ENCODE measurements around the gene TBCK. TPM values are rescaled to one million over a fixed set of nuclear protein-coding genes. Genes with fewer than 3 reads are reported as not detected.

The TBCK gene
- total and polyA plus RNA-seq, 4 donors = 4.9 to 25.5 (median 15.8) TPM

- no peaks in the 10 kb centered on the region for H3K4me1 ChIP-seq (ENCODE audit: control insufficient read depth in 4 of 4, insufficient read depth in 4 of 4, low read length in 3 of 4)
- DNase-seq (ENCODE audit: low spot score) = no peak
- no peak overlapping the region for H3K4me3 ChIP-seq (ENCODE audit: low read depth in 1 of 3, low read length in 3 of 3)
- H3K36me3 ChIP-seq (ENCODE audit: control insufficient read depth in 4 of 4, insufficient read depth in 3 of 4, low read depth in 1 of 4, low read length in 3 of 4) = no peaks in the 10 kb centered on the region
- no peaks in the 10 kb centered on the region for H3K27me3 ChIP-seq (ENCODE audit: control insufficient read depth in 4 of 4, insufficient read depth in 4 of 4, low read length in 3 of 4)
- WGBS = 36% methylated on average over 7 of the region's 7 CpGs
- no peak overlapping the region for H3K9ac ChIP-seq (ENCODE audit: low read depth in 1 of 2, low read length in 2 of 2)
- H3K27ac ChIP-seq (ENCODE audit: low read depth in 1 of 2, low read length in 2 of 2) = no peak overlapping the region
- no peak for TF ChIP-seq FOXA1 (IDR thresholded peaks at IDR 0.05)
- TF ChIP-seq HNF4A (conservative IDR thresholded peaks at IDR 0.05) = no peak
- TF ChIP-seq, protein P1, sequence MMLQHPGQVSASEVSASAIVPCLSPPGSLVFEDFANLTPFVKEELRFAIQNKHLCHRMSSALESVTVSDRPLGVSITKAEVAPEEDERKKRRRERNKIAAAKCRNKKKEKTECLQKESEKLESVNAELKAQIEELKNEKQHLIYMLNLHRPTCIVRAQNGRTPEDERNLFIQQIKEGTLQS (IDR thresholded peaks at IDR 0.05) = no peak
- TF ChIP-seq RXRA (IDR thresholded peaks at IDR 0.05) = no peak
- no peak for TF ChIP-seq MAX (IDR thresholded peaks at IDR 0.05)
- no peak for TF ChIP-seq JUND (IDR thresholded peaks at IDR 0.05)
- no peak for TF ChIP-seq TAF1 (conservative IDR thresholded peaks at IDR 0.05)
- TF ChIP-seq ZBTB33 (IDR thresholded peaks at IDR 0.05) = no peak
- no peak for TF ChIP-seq SP1 (IDR thresholded peaks at IDR 0.05)
- no peak for TF ChIP-seq FOXA2 (IDR thresholded peaks at IDR 0.05)
- no peak for TF ChIP-seq HNF4G (IDR thresholded peaks at IDR 0.05)
- no peak for TF ChIP-seq NR2F2 (IDR thresholded peaks at IDR 0.05)
- TF ChIP-seq GABPA (IDR thresholded peaks at IDR 0.05 in 1 of 2, conservative IDR thresholded peaks at IDR 0.05 in 1 of 2) = no peak
- TF ChIP-seq, protein P2, sequence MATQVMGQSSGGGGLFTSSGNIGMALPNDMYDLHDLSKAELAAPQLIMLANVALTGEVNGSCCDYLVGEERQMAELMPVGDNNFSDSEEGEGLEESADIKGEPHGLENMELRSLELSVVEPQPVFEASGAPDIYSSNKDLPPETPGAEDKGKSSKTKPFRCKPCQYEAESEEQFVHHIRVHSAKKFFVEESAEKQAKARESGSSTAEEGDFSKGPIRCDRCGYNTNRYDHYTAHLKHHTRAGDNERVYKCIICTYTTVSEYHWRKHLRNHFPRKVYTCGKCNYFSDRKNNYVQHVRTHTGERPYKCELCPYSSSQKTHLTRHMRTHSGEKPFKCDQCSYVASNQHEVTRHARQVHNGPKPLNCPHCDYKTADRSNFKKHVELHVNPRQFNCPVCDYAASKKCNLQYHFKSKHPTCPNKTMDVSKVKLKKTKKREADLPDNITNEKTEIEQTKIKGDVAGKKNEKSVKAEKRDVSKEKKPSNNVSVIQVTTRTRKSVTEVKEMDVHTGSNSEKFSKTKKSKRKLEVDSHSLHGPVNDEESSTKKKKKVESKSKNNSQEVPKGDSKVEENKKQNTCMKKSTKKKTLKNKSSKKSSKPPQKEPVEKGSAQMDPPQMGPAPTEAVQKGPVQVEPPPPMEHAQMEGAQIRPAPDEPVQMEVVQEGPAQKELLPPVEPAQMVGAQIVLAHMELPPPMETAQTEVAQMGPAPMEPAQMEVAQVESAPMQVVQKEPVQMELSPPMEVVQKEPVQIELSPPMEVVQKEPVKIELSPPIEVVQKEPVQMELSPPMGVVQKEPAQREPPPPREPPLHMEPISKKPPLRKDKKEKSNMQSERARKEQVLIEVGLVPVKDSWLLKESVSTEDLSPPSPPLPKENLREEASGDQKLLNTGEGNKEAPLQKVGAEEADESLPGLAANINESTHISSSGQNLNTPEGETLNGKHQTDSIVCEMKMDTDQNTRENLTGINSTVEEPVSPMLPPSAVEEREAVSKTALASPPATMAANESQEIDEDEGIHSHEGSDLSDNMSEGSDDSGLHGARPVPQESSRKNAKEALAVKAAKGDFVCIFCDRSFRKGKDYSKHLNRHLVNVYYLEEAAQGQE (IDR thresholded peaks at IDR 0.05) = no peak
- no peak for TF ChIP-seq YY1 (IDR thresholded peaks at IDR 0.05)
- TF ChIP-seq CTCF (IDR thresholded peaks at IDR 0.05; ENCODE audit: low read depth, low read length, missing input control) = no peak
- TF ChIP-seq RAD21 (IDR thresholded peaks at IDR 0.05) = no peak
- no peaks in the 10 kb centered on the region for H3K9me3 ChIP-seq (ENCODE audit: control insufficient read depth in 4 of 4, low read length in 3 of 4)
These were observed 317.6 kb downstream of the TBCK start for GRCh38 chr4:105998171-105999063.

All from liver (tissue), 9 donors.